Mesothelial cell of epicardium (in vitro differentiated cells): ENCODE results near the gene BAG3. TPM values are rescaled to one million over a fixed set of nuclear protein-coding genes. Genes with fewer than 3 reads are reported as not detected.
"Not testable (repeated sequence)": the region's sequence is repeated elsewhere in the genome, so short reads cannot be mapped to it uniquely, and the experiment has no call there.

Experiments
- DNase-seq, 2 experiments: peaks; one replicate each; pipeline ENCODE4 v3.0.0; 2021; ENCODE audit warnings: low spot score in 2 of 2; ENCODE audit not compliant: unreplicated experiment in 2 of 2
- H3K27ac Mint-ChIP-seq: 2 replicates; pipeline ENCODE4 v1.8.0; 2021; ENCODE audit warnings: mixed read lengths
- H3K27me3 Mint-ChIP-seq: 2 replicates; pipeline ENCODE4 v1.8.0; 2021; ENCODE audit warnings: low read depth, mixed read lengths
- H3K36me3 Mint-ChIP-seq: 2 replicates; pipeline ENCODE4 v1.8.0; 2021; ENCODE audit warnings: mixed read lengths
- H3K4me1 Mint-ChIP-seq: 2 replicates; pipeline ENCODE4 v1.8.0; 2021; ENCODE audit warnings: mixed read lengths
- H3K4me3 Mint-ChIP-seq: 2 replicates; pipeline ENCODE4 v1.8.0; 2021; ENCODE audit warnings: mild to moderate bottlenecking, moderate library complexity, mixed read lengths
- H3K9me3 Mint-ChIP-seq: 2 replicates; pipeline ENCODE4 v1.8.0; 2021; ENCODE audit warnings: mixed read lengths
- CTCF ChIP-seq: fragments of 200-600 bp; sonication (generic); IDR thresholded peaks from one replicate; pipeline ENCODE4 v1.5.0; 2021; ENCODE audit warnings: antibody characterized with exemption; ENCODE audit not compliant: unreplicated experiment
- total RNA-seq: library from RNA; stranded (reverse); gene quantifications from 3 replicates; pipeline ENCODE4 v1.2.1, GENCODE V29; 2021

Gene BAG3
- total RNA-seq, 1 donor from 2014 or later: 23.0 TPM

DNA sequence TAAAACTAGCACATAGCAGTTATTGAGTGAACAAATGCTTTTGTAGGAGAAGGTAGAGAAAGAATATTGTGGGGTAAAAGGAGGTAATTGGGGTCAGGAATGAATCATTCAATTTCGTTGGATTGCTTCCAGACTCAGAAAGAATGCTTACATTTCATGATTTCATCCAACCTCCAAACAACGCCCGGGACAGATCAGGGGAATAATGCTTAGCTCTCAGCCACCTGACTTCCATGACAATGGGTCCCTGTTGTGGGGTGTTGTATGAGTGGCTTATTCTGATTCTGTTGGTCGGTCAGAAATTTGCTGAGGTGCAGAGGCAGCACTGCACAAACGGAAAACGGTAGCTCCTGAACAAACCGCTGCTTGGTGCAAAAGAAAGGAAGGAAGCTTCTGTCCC is 50.7 kb downstream of the BAG3 start:
- no peak for DNase-seq
- H3K36me3 Mint-ChIP-seq: no peaks in the 10 kb centered on the region

GRCh38 chr10:119702583-119702982 is 51.4 kb downstream of the BAG3 start:
- TF ChIP-seq CTCF: no peak

More for the DNA sequence above, 50.7 kb downstream of the BAG3 start:
- TF ChIP-seq CTCF: no peak
- H3K4me1 Mint-ChIP-seq: peaks cover 7% of the 10 kb centered on the region
- H3K9me3 Mint-ChIP-seq: peaks cover 8% of the 10 kb centered on the region
- H3K4me3 Mint-ChIP-seq: no peak overlapping the region
- no peak overlapping the region for H3K27ac Mint-ChIP-seq
- H3K27me3 Mint-ChIP-seq: no peaks in the 10 kb centered on the region

DNA sequence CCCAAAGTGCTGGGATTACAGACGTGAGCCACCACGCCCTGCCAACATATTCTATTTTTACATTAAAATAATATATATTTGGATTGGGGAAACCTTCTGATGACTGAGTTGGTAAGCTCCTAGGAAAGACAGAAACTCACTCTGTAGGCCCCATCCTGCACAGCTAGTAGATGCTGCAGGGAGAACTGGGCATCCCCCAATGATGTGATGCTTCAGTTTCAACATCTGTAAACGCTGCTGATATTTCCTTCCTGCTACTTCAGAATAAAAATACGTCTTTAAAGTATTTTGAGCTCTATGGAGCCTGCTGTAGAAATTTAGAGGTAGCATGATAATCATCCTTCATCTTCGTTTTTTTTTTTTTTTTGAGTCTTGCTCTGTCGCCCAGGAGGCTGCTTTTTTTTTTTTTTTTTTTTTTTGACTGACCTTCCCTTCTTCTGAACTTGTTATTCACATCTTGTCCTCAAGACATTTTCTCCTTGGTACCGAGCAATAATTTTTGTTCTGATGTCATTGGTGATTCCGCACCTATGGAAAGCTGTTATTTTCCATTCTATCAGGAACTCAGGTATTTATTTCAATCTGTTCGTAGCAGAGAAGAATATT is 52.8 kb downstream of the BAG3 start:
- H3K27me3 Mint-ChIP-seq: no peaks in the 10 kb centered on the region
- peaks cover 14% of the 10 kb centered on the region for H3K9me3 Mint-ChIP-seq
- no peaks in the 10 kb centered on the region for H3K36me3 Mint-ChIP-seq
- no peak for DNase-seq
- H3K4me1 Mint-ChIP-seq: peaks cover 7% of the 10 kb centered on the region
- H3K4me3 Mint-ChIP-seq: no peak overlapping the region
- TF ChIP-seq CTCF: no peak
- H3K27ac Mint-ChIP-seq: no peak overlapping the region

More at GRCh38 chr10:119702583-119702982, 51.4 kb downstream of the BAG3 start:
- no peak overlapping the region for H3K27ac Mint-ChIP-seq
- no peak for DNase-seq
- peaks cover 13% of the 10 kb centered on the region for H3K9me3 Mint-ChIP-seq
- no peak overlapping the region for H3K4me3 Mint-ChIP-seq
- H3K4me1 Mint-ChIP-seq: peaks cover 7% of the 10 kb centered on the region
- no peaks in the 10 kb centered on the region for H3K27me3 Mint-ChIP-seq
- no peaks in the 10 kb centered on the region for H3K36me3 Mint-ChIP-seq

DNA sequence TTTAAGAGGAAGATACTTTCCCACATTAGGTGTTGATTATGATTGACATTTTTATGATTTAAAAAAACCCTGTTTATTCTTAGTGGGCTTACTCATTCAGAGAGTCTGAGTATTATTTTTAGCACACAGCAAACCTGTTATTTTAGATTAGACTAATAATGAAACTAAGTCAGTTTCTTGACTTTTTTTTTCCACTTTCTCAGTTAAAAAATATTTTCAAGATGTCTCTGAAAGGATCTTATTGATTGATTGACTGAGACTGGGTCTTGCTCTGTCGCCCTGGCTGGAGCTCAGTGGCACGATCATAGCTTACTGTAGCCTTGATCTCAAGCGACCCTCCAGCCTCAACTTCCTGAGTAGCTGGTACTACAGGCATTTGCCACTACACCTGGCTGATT is 54.3 kb downstream of the BAG3 start:
- Mint-ChIP-seq H3K27me3 (no peaks in the 10 kb centered on the region), H3K36me3 (no peaks in the 10 kb centered on the region), H3K4me1 (peaks cover 7% of the 10 kb centered on the region), H3K4me3 (no peak overlapping the region), H3K27ac (no peak overlapping the region), H3K9me3 (peaks cover 14% of the 10 kb centered on the region)
- no peak for TF ChIP-seq CTCF
- no peak for DNase-seq

GRCh38 chr10:119706521-119707278 is 55.5 kb downstream of the BAG3 start:
- DNase-seq: no peak
- H3K4me1 Mint-ChIP-seq: peaks cover 3% of the 10 kb centered on the region
- peaks cover 21% of the 10 kb centered on the region for H3K9me3 Mint-ChIP-seq
- no peaks in the 10 kb centered on the region for H3K27me3 Mint-ChIP-seq
- no peak overlapping the region for H3K27ac Mint-ChIP-seq
- H3K4me3 Mint-ChIP-seq: no peak overlapping the region
- H3K36me3 Mint-ChIP-seq: no peaks in the 10 kb centered on the region
- TF ChIP-seq CTCF: no peak

GRCh38 chr10:119707331-119707730 is 56.2 kb downstream of the BAG3 start:
- not testable (repeated sequence) for DNase-seq, H3K4me3 Mint-ChIP-seq, H3K4me1 Mint-ChIP-seq, H3K36me3 Mint-ChIP-seq, H3K27ac Mint-ChIP-seq, H3K27me3 Mint-ChIP-seq
- peaks cover 21% of the 10 kb centered on the region for H3K9me3 Mint-ChIP-seq

DNA sequence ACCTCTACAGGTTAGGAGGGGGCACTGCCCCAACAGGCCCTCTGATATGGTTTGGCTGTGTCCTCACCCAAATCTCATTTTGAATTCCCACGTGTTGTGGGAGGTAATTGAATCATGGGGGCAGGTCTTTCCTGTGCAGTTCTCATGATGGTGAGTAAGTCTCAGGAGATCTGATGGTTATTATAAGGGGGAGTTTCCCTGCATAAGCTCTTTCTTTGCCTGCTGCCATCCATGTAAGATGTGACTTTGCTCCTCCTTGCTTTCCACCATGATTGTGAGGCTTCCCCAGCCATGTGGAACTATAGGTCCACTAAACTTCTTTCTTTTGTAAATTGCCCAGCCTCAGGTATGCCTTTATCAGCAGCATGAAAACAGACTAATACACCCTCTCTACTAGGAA is 59.8 kb downstream of the BAG3 start:
- H3K9me3 Mint-ChIP-seq: peaks cover 21% of the 10 kb centered on the region
- H3K4me1 Mint-ChIP-seq, H3K27ac Mint-ChIP-seq, DNase-seq, H3K4me3 Mint-ChIP-seq, H3K27me3 Mint-ChIP-seq, H3K36me3 Mint-ChIP-seq: not testable (repeated sequence)
